ENCODE data around the gene PAFAH1B1. TPM values are rescaled to one million over a fixed set of nuclear protein-coding genes. Genes with fewer than 3 reads are reported as not detected.

PAFAH1B1 gene
- total RNA-seq, 4 donors from 2014 or later: 84.4 to 189 (median 159) TPM

GRCh38 chr17:2594722-2595599 lies 1.5 kb downstream of the PAFAH1B1 start:
- intact Hi-C loops (cut with DNase I; ENCODE audit: low total_unique reads): loop anchor here (10.0 kb wide), 1 partner anchor 110 kb away; no protein-coding TSS in a partner anchor
- DNase-seq: no peak
- TF ChIP-seq, protein P1, sequence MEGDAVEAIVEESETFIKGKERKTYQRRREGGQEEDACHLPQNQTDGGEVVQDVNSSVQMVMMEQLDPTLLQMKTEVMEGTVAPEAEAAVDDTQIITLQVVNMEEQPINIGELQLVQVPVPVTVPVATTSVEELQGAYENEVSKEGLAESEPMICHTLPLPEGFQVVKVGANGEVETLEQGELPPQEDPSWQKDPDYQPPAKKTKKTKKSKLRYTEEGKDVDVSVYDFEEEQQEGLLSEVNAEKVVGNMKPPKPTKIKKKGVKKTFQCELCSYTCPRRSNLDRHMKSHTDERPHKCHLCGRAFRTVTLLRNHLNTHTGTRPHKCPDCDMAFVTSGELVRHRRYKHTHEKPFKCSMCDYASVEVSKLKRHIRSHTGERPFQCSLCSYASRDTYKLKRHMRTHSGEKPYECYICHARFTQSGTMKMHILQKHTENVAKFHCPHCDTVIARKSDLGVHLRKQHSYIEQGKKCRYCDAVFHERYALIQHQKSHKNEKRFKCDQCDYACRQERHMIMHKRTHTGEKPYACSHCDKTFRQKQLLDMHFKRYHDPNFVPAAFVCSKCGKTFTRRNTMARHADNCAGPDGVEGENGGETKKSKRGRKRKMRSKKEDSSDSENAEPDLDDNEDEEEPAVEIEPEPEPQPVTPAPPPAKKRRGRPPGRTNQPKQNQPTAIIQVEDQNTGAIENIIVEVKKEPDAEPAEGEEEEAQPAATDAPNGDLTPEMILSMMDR (IDR thresholded peaks at IDR 0.05): no peak
- no peak for TF ChIP-seq POLR2A (IDR thresholded peaks at IDR 0.05)
- Histone ChIP-seq H3K27ac (peak overlapping the region; percentile 98), H3K27me3 (no peaks in the 10 kb centered on the region), H3K36me3 (no peaks in the 10 kb centered on the region), H3K4me3 (peak overlapping the region; percentile 73 to 83), H3K9me3 (no peaks in the 10 kb centered on the region), H3K4me1 (peaks cover 5% of the 10 kb centered on the region in 2 donors)

- DNase-seq: no peak
- peak overlapping the region; percentile 73 to 83 for H3K4me3 ChIP-seq
- peak overlapping the region; percentile 98 for H3K27ac ChIP-seq
- no peaks in the 10 kb centered on the region for H3K36me3 ChIP-seq
- H3K4me1 ChIP-seq: peaks cover 5% of the 10 kb centered on the region in 2 donors
- no peaks in the 10 kb centered on the region for H3K27me3 ChIP-seq
- no peaks in the 10 kb centered on the region for H3K9me3 ChIP-seq
- no peak for TF ChIP-seq POLR2A (IDR thresholded peaks at IDR 0.05)
- TF ChIP-seq, protein P1 (IDR thresholded peaks at IDR 0.05): no peak
- intact Hi-C loops (cut with DNase I; ENCODE audit: low total_unique reads): loop anchor here (10.0 kb wide), 1 partner anchor 109 kb away; no protein-coding TSS in a partner anchor
Measured at GRCh38 chr17:2595716-2596115, 2.3 kb downstream of the PAFAH1B1 start.

GRCh38 chr17:2598166-2598565 lies 4.7 kb downstream of the PAFAH1B1 start:
- TF ChIP-seq POLR2A (IDR thresholded peaks at IDR 0.05): no peak
- TF ChIP-seq, protein P1 (IDR thresholded peaks at IDR 0.05): no peak
- Histone ChIP-seq H3K27ac (no peak overlapping the region), H3K27me3 (no peaks in the 10 kb centered on the region), H3K36me3 (no peaks in the 10 kb centered on the region), H3K9me3 (no peaks in the 10 kb centered on the region), H3K4me1 (peaks cover 5% of the 10 kb centered on the region in 2 donors), H3K4me3 (no peak overlapping the region)
- no peak for DNase-seq
- intact Hi-C loops (cut with DNase I; ENCODE audit: low total_unique reads): loop anchor here (10.0 kb wide), 1 partner anchor 107 kb away; no protein-coding TSS in a partner anchor

GRCh38 chr17:2602597-2603017 lies 9.2 kb downstream of the PAFAH1B1 start:
- no peaks in the 10 kb centered on the region for H3K27me3 ChIP-seq
- TF ChIP-seq, protein P1 (IDR thresholded peaks at IDR 0.05): no peak
- TF ChIP-seq POLR2A (IDR thresholded peaks at IDR 0.05): no peak
- no peaks in the 10 kb centered on the region for H3K36me3 ChIP-seq
- peaks cover 0 to 9% of the 10 kb centered on the region in 2 donors for H3K4me1 ChIP-seq
- intact Hi-C loops (cut with DNase I; ENCODE audit: low total_unique reads): no loop called here
- H3K27ac ChIP-seq: no peak overlapping the region
- H3K4me3 ChIP-seq: no peak overlapping the region
- H3K9me3 ChIP-seq: no peaks in the 10 kb centered on the region
- DNase-seq: no peak

- no peak for DNase-seq
- peaks cover 11 to 14% of the 10 kb centered on the region in 2 donors for H3K4me1 ChIP-seq
- no peak overlapping the region for H3K4me3 ChIP-seq
- no peak overlapping the region for H3K27ac ChIP-seq
- intact Hi-C loops (cut with DNase I; ENCODE audit: low total_unique reads): no loop called here
- TF ChIP-seq, protein P1 (IDR thresholded peaks at IDR 0.05): no peak
- no peak for TF ChIP-seq POLR2A (IDR thresholded peaks at IDR 0.05)
- no peaks in the 10 kb centered on the region for H3K27me3 ChIP-seq
- H3K36me3 ChIP-seq: no peaks in the 10 kb centered on the region
- H3K9me3 ChIP-seq: no peaks in the 10 kb centered on the region
Measured at GRCh38 chr17:2608350-2608913, 15.0 kb downstream of the PAFAH1B1 start.
